GM12874 (cell line): Measurements from ENCODE around the gene TAOK3.

Experiments used
- CTCF ChIP-seq: IDR thresholded peaks from 2 replicates; pipeline ENCODE4 v1.5.1; 2011; ENCODE audit warnings: low read depth, mild to moderate bottlenecking, control low read depth, low read length, moderate library complexity; ENCODE audit not compliant: insufficient read depth

The TAOK3 gene

GRCh38 chr12:118357257-118358007, 15.3 kb downstream of the TAOK3 start:
- peak; percentile 6; the same call in 1 of the 2 replicates for TF ChIP-seq CTCF

DNA sequence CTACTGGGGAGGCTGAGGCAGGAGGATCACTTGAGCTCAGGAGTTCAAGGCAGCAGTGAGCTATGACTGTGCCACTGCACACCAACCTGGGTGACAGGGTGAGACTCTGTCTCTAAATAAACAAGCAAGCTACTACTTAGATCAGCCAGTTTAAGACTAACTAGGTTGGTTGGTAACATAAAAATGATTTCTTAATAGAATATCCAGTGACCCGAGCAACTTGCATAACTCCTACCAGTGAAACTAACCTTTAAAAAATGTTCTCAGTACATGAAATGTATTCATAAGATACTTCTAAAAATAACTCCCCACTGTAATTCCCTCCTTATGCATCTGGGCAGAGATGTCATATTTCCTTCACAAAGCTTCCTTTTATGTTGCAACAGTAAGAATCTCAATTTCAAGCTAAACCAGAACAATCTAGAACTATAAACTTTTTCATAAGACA, 15.9 kb downstream of the TAOK3 start:
- TF ChIP-seq CTCF: no peak

DNA sequence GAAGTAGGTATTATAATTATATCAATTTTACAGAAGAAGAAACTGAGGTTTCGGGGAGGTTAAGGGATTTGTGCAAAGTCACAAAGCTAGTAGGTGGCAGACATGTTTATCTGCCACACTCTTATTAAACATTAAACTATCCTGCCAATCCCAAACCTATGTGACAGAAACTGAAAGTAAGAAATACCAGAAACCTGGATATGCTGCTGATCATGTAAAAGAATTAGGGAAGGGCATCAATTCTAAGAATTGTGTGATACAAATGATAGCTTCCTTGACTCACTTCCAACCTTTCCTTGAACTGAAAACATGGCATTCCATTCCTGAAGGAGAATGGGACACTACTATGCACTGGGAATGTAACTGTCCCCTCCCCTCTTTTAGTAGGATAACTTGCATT, 16.9 kb downstream of the TAOK3 start:
- TF ChIP-seq CTCF: no peak

DNA sequence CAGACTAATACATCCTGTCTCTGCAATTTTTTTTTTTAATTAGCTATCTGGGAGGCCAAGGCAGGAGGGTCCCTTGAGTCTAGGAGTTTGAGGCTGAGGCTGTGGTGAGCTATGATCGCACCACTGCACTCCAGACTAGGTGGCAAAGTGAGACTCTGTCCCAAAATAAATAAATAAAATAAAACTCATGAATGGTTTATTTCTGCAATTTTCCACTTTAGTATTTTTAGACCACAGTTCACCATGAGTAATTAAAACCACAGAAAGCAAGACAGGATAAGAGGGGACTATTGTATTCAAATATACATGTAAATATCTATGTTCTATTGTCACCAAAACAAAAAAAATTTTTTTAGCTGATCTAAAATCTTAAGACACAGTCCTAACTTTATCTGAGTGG, 17.8 kb downstream of the TAOK3 start:
- TF ChIP-seq CTCF: no peak

GRCh38 chr12:118353721-118354120, 19.0 kb downstream of the TAOK3 start:
- no peak for TF ChIP-seq CTCF

DNA sequence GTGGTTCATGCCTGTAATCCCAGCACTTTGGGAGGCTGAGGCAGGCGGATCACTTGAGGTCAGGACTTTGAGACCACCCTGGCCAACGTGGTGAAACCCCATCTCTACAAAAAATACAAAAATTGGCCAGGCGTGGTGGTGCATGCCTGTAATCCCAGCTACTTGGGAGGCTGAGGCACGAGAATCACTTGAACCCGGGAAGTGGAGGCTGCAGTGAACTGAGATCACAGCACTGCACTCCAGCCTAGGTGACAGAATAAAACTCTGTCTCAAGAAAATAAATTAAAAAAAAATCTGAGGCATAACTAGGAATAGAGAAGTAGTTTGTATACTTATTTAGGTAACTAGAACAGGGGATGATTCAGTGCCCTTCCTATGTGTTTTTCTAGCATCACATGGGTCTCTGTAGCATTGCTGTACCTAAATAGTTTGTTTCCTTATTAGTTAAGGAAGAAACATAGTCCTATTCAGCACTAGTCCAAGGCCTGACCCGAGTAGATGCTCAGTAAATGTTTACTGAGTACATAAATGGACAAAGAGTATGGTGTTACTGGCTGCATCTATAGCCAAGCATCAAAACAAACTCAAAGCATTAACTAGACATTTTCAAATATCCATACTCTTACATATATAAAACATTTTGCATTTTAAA, 21.7 kb downstream of the TAOK3 start:
- no peak for TF ChIP-seq CTCF

GRCh38 chr12:118347916-118348315, 24.8 kb downstream of the TAOK3 start:
- TF ChIP-seq CTCF: no peak
